Measurements from ENCODE around the gene ARHGAP33. TPM values are rescaled to one million over a fixed set of nuclear protein-coding genes. Genes with fewer than 3 reads are reported as not detected.

The ARHGAP33 gene
- polyA plus RNA-seq, 2 of the 4 experiments (the other 2 are of a cell fraction), result 0.84 to 6.1 TPM

DNA sequence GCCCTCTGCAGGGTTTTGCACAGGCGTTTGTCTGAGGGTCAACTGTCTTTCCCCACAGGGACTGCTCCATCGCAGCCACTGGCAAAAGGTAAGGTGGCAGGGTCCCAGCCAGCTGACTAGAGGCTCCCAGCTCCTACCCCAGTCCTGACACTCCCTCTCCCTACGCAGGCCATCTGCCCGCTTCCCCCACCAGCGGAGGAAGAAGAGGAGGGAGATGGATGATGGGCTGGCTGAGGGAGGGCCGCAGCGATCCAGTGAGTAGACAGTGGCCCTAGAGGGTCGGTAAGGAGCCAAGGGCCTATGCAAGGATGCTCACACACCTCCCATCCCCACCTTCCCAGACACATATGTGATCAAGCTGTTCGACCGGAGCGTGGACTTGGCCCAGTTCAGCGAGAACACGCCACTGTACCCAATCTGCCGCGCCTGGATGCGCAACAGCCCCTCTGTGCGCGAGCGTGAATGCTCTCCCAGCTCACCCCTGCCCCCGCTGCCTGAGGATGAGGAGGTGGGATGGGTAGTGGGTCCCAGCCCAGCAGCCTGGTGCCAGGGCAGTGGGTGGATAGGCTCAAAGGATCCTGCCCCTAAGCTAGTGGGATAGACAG is 22.5 kb upstream of the ARHGAP33 start:
- FAIRE-seq (no peak), DNase-seq (ENCODE audit: low read depth in 1 of 2, low spot score in 1 of 2) (no peak), ATAC-seq (no peak)
- TF ChIP-seq E2F6 (IDR thresholded peaks at IDR 0.05; ENCODE audit: borderline replicate concordance, low read depth), result no peak
- no peak for TF ChIP-seq ATOH8 (CRISPR knock-in tag; IDR thresholded peaks at IDR 0.05; ENCODE audit: low read depth)
- no peak for TF ChIP-seq HMGXB4 (CRISPR knock-in tag; IDR thresholded peaks at IDR 0.05; ENCODE audit: borderline replicate concordance)
- TF ChIP-seq KDM5A (IDR thresholded peaks at IDR 0.05), result no peak
- no peak for TF ChIP-seq JUNB (IDR thresholded peaks at IDR 0.05)
- no peak for TF ChIP-seq EHF (CRISPR knock-in tag; IDR thresholded peaks at IDR 0.05)
- TF ChIP-seq, protein P1, sequence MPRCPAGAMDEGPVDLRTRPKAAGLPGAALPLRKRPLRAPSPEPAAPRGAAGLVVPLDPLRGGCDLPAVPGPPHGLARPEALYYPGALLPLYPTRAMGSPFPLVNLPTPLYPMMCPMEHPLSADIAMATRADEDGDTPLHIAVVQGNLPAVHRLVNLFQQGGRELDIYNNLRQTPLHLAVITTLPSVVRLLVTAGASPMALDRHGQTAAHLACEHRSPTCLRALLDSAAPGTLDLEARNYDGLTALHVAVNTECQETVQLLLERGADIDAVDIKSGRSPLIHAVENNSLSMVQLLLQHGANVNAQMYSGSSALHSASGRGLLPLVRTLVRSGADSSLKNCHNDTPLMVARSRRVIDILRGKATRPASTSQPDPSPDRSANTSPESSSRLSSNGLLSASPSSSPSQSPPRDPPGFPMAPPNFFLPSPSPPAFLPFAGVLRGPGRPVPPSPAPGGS (IDR thresholded peaks at IDR 0.05), result no peak
- no peak for TF ChIP-seq HES2 (IDR thresholded peaks at IDR 0.05)
- no peak for TF ChIP-seq SREBF2 (IDR thresholded peaks at IDR 0.05)
- peaks cover 15% of the 10 kb centered on the region for H3K4me1 ChIP-seq
- no peak overlapping the region for H3K4me2 ChIP-seq
- POLR2A ChIA-PET, result no interaction called here
- H3K4me3 ChIP-seq, result no peak overlapping the region
- no peaks in the 10 kb centered on the region for H3K9me3 ChIP-seq
- 96% methylated on average over 20 of the region's 20 CpGs for WGBS (ENCODE audit: missing lambda C conversion rate)
- no peak overlapping the region for H3K27ac ChIP-seq
- CTCF ChIA-PET, result interaction anchor here (0.9 to 1.6 kb wide), 4 partner anchors 10 to 58 kb away, joined by 3 to 5 read pairs (median 3); partner anchors contain the start of gene IGFLR1

- Histone ChIP-seq H3K4me2 (no peak overlapping the region), H3K9me3 (no peaks in the 10 kb centered on the region), H3K4me1 (peaks cover 15% of the 10 kb centered on the region), H3K27ac (no peak overlapping the region), H3K4me3 (no peak overlapping the region)
- 90% methylated on average over 20 of the region's 20 CpGs for WGBS (ENCODE audit: missing lambda C conversion rate)
- TF ChIP-seq EHMT2 (IDR thresholded peaks at IDR 0.05; ENCODE audit: low read depth) (no peak), POLR2AphosphoS2 (conservative IDR thresholded peaks at IDR 0.05; ENCODE audit: low read length) (no peak), PHF8 (IDR thresholded peaks at IDR 0.05; ENCODE audit: borderline replicate concordance, low read depth) (no peak), RARB (CRISPR knock-in tag; IDR thresholded peaks at IDR 0.05) (no peak), ZC3H11A (IDR thresholded peaks at IDR 0.05) (no peak), FOSB (CRISPR knock-in tag; IDR thresholded peaks at IDR 0.05) (no peak), JUN (IDR thresholded peaks at IDR 0.05) (no peak), FOSL2 (IDR thresholded peaks at IDR 0.05) (no peak), FOSL2 (CRISPR knock-in tag; IDR thresholded peaks at IDR 0.05) (no peak), RCOR1 (IDR thresholded peaks at IDR 0.05; ENCODE audit: low read depth, low read length) (no peak), HES2 (IDR thresholded peaks at IDR 0.05) (no peak), HOXB5 (CRISPR knock-in tag; IDR thresholded peaks at IDR 0.05) (no peak), NR3C1 (IDR thresholded peaks at IDR 0.05) (no peak), USF2 (IDR thresholded peaks at IDR 0.05) (no peak), CTCF (IDR thresholded peaks at IDR 0.05) (no peak)
- TF ChIP-seq, protein P1 (IDR thresholded peaks at IDR 0.05), result no peak
- FAIRE-seq (no peak), ATAC-seq (no peak), DNase-seq (ENCODE audit: low read depth in 1 of 2, low spot score in 1 of 2) (no peak)
- ChIA-PET POLR2A (no interaction called here), CTCF (interaction anchor here (0.9 to 1.5 kb wide), 2 partner anchors 9 to 59 kb away, joined by 3 read pairs; no protein-coding TSS in a partner anchor)
These were observed 21.6 kb upstream of the ARHGAP33 start for GRCh38 chr19:35753634-35754369.

Data from A549 (cell line).